HG03066 (cell line): Measurements from ENCODE around the gene RELB.

Experiments
- ATAC-seq: cut with Tn5 transposase; IDR thresholded peaks from one replicate; pipeline ENCODE4 v1.9.1; 2021; ENCODE audit warnings: low read depth; ENCODE audit not compliant: unreplicated experiment

The RELB gene

DNA sequence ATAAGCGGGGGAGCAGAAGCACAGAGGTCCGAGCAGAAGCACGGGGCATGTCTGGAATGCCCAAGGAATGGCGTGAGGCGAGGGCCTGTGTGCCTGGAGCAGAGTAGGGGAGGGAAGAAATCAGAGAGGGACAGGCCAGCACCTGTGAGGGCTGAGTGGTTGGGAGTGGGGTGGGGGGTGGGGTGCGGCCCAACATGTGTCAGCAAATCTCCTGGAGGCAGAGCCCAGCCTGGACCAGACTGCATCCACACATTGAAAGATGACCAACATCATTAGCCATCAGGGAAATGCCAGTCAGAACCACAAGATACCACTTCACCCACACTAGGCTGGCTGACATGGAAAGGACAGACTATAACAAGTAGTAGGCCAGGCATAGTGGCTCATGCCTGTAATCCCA, 48.8 kb downstream of the RELB start:
- ATAC-seq, result no peak

DNA sequence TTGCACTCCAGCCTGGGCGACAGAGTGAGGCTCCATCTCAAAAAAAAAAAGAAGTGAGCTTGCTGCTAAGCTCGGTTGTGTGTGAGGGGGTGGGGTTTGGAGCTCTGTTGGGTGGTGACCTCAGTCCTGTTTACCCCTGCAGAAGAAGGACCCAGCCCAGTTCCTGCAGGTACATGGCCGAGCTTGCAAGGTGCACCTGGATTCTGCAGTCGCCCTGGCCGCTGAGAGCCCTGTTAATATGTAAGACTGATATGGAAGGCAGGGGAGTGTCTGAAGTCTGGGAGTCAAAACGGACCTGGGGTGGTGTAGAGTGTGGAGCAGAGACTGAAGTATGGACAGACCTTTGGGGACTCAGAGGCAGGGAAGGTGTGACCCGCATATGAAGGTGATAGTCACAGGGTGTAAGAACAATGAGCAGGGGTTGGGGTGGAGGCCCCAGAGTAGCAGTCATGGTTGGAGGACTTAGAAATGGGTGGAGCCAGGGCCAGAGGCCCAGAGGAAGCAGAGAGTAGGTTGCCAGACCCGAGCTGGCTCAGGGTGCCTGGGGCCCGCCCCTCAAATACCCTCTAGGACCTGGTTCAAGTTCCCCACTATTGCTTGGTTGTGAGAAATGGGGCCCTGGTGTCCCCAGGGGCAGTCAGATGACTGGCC, 50.8 kb downstream of the RELB start:
- no peak for ATAC-seq

DNA sequence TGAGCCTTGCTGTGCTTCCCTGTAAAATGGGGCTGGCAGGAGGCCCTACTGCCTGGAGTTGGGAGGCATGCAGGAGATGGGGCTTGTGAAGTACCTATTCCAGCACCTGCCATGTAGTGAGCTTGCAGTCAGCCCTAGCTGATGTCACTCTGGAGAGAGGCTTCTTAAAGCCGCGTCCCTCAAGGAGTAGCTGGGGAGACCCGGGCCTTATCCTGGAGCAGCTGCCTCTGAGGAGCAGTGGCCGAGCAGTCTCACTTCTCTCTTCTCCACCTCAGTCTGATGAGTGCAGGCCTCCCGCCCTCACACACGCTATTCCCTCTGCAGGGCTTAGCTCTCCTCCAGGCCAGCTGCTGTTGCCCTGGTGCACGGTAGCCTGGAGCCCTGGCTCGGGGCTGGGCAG, 55.6 kb downstream of the RELB start:
- no peak for ATAC-seq

DNA sequence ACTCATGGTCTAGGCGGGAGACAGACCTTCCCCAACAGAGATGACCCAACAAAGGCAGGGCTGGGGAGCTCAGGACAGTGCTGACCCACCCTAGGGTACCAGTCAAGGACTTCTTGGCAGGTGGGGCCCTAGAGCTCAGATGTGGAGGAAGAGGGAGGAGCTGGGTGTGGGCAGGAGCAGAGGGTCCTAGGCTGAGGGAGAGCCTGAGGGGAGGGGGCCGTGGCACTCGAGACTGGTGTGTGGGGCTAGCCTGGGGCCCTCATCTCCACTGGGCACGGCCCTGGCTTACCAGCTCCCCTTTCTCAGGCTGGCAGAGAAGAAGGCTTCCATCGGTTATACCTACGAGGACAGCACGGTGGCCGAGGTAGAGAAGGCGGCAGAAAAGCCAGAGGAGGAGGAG, 56.2 kb downstream of the RELB start:
- ATAC-seq, result no peak

DNA sequence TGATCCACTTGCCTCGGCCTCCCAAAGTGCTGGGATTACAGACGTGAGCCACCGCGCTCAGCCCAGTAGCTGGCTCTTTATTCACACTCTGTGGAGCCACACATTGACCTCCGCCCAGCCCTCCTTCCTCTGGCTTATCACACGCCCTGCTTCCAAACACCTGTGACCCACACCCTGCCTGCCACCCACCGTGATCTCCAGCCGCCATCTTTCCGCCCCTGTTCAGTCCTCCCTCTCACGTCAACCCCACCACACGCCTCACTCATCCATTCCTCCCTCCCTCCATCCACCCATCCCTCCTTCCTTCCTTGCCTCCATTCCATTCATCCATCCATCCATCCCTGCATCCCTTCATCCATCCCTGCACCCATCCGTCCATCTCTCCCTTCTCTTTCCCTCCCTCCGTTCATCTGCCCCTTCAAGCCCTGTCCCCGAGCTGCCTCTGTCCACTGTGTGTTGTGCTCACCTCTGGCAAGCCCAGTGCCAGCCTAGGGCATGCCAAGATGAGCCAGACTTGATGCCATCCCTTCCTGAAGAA, 57.4 kb downstream of the RELB start:
- ATAC-seq, result no peak

DNA sequence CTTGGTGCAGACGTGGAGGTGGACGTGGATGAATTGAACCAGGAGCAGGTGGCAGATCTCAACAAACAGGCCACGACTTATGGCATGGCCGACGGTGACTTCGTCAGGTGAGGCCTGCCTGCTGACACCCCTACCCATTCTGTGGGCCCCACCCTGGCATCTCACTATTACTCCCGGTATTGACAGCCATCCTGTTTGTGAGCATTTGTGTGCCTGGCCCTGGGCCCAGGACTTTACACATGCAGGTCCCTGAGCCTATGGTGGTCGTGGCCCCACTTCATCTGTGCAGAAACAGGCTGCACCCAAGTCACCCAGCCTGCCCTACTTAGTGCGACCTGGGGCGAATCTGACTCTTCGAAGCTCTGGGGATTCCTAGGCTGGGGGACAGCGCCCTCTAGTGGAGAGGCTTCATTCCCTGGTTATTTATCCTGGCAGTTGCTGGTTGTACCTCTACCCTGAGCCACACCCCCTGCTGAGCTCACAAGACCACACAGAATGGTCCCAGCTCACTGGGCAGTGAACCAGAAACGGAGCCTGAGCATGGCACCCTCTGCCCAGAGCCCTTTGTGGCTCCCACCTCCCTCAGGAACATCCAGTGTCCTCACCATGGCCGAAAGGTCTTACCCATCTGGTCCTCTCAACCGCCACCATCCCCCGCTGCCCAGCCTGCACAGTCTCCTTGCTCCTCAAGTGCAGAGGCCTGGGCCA, 58.1 kb downstream of the RELB start:
- no peak for ATAC-seq

DNA sequence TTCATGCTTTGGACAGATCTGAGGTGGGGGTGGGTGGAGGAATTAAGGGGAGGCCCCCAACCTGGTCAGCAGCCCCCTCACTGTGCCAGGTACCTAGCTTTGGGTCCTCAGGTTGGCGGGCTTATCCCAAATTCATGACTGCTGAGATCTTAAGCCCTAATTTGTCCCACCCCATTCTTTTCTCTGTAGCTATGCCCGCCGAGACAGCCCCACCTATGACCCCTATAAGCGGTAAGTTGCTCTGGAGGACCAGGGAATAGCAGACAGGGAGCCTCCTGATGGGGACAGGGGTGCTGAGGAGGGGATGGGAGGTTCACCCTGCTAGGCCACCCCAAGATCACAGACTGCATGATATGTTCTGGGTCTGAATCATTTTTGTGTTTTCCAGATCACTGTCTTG, 60.7 kb downstream of the RELB start:
- ATAC-seq, result no peak

DNA sequence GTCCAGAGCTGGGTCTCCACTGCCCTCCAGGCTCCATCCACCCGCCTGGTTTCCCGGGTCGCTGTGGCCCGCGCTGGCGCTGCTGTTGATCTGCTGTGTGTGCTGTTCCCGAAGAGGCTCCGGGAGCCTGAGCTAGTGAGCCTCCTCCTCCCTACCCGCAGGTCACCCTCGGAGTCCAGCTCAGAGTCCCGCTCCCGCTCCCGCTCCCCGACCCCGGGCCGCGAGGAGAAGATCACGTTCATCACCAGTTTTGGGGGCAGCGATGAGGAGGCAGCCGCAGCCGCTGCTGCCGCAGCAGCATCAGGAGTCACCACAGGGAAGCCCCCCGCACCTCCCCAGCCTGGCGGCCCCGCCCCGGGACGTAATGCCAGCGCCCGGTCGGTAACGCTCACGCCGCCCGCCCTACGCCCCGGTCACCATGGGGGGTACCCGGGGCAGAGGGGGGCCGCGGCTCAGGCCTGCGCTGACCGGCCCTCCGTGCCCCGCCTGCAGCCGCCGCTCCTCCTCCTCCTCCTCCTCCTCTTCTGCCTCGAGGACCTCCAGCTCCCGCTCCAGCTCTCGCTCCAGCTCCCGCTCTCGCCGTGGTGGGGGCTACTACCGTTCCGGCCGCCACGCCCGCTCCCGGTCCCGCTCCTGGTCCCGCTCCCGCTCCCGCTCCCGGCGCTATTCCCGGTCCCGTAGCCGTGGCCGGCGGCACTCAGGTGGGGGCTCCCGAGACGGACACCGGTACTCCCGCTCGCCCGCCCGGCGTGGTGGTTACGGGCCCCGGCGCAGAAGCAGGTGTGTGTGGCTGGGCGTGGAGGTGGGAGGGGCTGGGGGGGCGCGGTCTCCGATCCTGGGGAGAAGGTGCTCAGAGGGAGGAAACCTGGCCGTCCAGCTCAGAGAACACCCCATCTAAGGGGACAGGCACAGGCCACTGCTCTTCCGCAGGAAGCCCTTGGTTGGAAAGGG, 62.9 kb downstream of the RELB start:
- no peak for ATAC-seq

DNA sequence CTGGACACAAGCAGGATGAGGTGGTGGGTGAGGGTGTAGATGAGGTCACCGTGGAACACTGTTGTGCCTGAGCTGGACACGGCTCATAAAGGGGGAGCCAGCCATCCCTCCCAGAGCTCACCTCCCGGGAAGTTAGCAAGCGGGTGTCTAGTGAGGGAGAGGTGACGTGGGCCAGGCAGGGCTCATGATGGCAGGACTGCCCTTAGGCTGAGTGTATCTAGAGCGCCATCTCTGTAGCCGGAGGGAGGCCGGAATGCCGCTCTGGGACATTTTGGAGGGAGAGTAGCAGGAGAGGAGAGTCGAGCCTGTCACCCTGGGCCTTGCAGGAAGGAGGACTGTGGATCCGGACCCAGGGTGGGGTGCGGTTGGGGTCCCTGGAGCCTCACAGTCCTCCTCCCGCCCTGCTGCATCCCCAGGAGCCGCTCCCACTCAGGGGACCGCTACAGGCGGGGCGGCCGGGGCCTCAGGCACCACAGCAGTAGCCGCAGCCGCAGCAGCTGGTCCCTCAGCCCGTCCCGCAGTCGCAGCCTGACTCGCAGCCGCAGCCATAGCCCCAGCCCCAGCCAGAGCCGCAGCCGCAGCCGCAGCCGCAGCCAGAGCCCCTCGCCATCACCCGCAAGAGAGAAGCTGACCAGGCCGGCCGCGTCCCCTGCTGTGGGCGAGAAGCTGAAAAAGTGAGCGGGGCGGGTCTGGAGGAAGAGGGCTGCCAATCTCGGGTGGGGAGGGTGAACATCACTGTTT, 65.8 kb downstream of the RELB start:
- no peak for ATAC-seq

DNA sequence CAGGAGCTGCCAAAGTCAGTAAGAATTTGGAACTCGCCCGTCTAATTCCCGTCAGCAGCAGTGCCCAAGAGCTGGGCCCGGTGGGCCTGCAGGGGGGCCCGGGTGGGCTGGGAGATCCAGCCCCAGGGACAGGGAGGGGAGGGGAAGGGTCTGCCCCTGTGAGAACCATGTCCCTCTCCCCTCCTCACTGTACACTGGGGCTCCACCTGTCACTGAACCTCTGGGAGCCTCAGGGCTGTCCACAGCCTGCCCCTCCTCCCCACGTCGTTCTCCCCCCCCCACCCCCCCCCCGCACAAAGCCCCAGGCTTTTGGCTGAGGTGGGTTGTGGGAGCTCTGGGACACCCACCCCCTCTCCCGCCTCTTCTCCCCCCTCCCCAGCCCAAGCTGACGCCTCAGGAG, 66.8 kb downstream of the RELB start:
- ATAC-seq, result no peak

DNA sequence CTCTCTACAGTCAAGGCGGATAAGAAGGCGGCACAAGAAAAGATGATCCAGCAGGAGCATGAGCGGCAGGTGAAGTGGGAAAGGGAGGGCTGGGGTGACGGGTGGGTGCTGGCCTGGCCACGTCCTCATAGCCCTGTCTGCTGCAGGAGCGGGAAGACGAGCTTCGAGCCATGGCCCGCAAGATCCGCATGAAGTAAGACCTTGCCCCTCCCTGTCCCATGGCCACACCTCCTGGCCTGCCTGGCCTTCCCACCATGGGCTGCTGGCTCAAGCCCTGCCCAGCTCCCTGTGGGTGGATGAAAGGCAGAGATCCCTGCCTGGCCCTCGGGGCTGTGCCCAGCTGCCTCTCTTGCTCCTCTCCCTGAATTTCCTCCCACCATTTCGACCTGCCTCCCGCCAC, 67.8 kb downstream of the RELB start:
- no peak for ATAC-seq

DNA sequence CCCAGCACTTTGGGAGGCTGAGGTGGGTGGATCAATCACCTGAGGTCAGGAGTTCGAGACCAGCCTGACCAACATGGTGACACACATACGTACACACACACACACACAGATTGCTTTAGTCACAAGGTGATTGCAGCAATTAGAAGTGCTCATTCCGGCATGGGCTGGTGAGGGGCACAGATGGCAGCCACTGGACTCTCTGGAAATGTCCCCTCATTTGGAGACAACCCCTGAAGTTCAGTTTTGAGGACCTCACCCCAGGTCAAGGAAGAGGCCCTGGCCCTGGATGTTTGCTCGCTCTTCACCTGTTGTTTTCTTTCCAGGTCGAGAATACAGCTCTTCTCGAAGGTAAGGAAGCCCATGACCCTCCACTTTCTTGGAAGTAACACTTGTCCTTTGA, 69.0 kb downstream of the RELB start:
- ATAC-seq, result no peak

DNA sequence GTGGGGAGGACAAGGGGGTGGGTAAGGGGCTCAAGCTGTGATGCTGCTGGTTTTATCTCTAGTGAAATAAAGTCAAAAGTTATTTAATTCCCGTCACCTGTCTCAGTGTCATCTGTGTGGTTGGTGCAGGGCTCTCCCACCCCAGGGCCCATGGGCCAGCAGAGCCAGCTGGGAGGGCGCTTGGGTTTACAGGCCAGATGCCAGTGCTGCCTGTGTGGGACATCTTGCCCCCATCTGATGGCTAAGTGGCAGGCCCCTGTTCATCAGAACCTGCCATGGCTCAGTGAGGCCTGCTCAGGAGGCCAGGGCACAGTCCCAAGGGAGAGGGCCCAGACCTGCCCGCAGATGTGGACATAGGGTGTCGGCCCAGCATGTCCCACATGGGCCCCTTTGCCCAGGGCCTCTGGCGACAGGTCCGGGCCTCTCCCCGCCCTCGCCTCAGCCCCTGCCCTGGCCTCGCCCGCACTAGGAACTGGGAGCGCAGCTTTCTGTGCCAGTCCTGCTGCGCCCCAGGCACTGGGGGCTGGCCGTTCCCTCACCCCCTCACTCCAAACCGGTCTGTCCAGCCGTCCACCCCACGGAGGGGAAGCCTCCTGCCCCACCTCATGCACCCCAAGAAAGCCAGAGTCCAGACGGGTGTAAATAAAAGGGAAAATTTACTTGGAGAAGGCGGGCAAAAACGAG, 69.7 kb downstream of the RELB start:
- no peak for ATAC-seq

DNA sequence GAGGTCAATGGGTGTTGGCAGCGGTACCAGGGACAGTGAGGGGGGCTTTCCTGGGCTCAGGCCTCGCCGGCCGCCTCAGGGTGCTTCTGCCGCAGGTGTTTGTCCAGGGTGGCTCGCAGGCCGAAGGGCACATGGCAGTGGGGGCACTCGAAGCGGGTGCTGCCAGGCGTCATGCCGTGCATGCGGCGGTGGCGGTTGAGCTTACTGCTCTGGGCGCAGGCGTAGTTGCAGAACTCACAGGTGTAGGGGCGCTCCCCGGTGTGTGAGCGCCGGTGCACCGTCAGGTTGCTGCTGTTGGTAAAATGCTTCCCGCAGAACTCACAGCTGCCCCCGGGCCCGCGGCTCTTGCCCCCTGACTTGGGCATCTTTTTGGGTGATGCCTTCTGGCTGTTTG, 70.3 kb downstream of the RELB start:
- ATAC-seq, result no peak

DNA sequence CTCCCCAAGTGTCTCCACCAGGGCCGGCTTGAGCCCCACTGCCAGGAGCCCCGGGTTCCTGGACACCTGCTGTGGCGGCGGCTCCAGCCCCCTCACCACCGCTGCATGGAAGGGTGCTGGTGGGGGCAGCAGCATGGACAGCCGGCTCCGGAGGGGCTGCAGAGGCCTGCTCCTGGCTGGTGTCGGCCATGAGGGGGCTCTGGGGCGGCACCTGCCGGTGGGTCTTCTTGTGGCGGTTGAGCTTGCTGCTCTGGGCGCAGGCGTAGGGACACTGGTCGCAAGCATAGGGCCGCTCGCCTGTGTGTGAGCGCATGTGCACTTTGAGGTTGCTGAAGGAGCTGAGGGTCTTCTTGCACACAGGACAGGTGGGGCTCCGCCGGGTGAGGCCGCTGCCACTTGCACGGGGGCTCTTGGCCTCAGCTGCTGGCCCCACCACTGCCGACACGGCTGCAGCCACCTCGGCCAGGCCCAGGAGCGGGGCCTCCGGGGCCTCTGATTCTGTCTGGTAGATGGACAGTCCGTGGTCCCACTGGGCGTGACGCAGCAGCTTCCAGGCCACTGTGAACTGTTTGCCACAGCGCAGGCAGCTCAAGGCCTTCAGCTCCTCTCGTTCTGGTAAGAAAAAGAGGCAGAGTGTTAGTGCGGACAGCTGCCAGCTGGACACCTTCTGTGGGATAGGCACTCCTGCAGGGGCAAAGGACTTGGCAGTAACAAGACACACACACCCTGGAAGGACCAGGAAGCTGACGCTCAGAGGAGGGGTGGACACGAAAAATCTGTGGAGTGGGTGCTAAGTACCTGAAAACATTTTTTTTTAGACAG, 70.9 kb downstream of the RELB start:
- ATAC-seq, result no peak

DNA sequence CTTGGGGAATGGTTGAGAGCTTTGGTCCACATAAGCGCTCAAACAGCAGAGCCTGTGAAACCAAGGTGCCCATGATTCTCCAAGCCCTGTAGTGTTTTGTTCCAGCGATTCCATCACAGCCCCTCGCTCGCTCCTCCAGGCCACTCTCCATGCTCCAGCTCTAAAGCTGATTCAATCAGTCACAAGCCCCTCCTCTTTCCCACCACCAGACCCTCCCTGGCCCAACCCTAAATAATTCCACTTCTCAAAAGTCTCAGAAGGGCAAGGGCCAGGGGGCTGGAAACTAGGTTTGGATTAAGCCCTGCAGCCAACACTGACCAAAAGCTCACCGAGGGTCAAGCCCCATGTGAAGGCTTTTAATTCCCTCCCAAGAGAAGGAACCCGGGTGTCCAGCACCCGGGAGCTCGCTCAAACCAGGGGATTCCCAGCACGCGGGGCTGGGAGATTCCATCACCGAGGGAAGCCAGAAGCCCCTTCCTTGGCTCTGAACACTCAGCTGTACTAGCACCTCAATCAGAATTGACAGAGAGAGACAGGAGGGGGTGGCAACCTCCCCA, 73.6 kb downstream of the RELB start:
- ATAC-seq, result no peak

DNA sequence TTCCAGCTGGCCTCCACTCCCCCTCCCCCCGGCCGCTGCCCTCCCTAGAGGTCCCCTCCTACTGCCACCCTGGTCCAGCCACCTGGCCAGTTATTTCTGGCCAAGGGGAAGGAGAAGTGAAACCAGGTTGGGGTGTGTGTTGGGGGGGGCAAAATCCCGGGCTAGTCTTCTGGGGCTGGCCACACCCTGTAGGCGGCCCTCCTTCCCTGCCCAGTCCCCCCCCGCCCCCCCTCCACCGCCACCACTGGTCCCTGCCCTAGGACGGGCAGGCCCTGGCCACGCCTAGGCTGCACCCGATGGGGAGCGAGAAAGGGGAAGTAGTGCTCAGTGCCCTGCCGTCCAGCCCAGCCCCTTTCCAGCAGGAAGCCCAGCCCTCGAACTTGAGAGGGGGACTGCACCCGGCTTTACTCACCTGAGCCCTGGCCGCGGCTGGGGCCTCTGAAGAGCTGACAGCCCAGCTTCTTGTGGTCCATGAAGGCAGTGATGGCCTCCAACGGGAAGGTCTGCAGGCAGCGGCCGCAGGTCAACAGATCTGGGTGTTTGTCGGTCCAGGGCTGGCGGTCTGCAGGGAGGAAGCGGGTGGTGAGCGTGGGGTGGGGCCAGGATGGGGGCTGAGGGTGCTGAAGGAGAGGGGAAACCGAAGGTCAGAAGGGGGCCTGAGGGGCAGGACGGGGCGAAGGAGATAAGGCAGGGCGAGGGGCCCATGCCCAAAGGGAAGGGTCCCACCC, 74.2 kb downstream of the RELB start:
- peak; percentile 59 for ATAC-seq
